ENCODE results near the gene EFHC1. TPM values are rescaled to one million over a fixed set of nuclear protein-coding genes. Genes with fewer than 3 reads are reported as not detected.
A peak's percentile ranks its signal among the peaks of the same experiment; 100 is the strongest.

EFHC1 gene
- total and polyA plus RNA-seq, 2 of the 13 experiments (the other 11 are each of a cell fraction or from before 2014, with no cell fraction given) = 23.4 to 29.5 TPM

DNA sequence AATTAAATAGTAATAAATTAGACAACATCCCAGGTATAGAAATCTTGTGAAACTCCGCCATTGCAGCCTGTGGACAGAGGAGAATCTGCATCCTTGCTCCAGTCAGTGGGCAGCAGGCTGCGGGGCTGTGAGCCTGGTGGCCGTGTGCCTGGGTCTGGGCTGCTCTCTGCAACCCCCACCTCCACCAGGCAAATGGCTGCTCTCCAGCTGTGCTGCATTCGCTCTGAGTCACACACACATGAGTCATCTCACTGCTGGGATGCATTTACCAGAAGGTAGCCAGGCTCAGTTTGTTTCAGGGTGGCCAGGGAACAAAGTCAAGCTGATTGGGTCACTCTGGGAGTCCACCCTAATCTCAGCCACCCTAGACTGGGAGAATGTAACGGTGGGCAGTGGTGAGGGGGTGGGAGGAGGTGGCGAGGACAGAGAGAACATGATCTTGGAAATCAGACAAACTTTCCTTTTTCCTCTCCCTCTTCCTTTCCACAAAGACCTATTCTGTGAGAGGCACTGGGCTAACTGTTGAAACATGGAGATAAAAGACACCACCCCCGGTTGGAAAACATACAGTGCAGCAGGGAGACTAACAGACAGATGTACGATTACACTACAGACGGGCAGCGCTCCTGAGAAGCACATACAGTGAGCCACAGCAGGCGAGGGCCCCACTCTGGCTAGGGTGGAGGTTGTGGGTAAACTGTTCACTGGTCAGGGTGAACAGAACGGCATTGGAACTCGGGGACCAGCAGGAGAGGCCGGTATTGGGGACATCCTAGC lies 97.5 kb downstream of the EFHC1 start (continued):
- peak; percentile 46; the same call in 1 of the 2 replicates for TF ChIP-seq HMGXB3 (CRISPR knock-in tag; IDR thresholded peaks at IDR 0.05; ENCODE audit: borderline replicate concordance)
- TF ChIP-seq HOXA7 (CRISPR knock-in tag; IDR thresholded peaks at IDR 0.05) = no peak
- TF ChIP-seq HMG20B (CRISPR knock-in tag; conservative IDR thresholded peaks at IDR 0.05) = no peak
- TF ChIP-seq ZBTB7B (CRISPR knock-in tag; IDR thresholded peaks at IDR 0.05) = 0 out of 2 replicates have a peak, but pooled peaks have one; percentile 69
- TF ChIP-seq, protein P1, sequence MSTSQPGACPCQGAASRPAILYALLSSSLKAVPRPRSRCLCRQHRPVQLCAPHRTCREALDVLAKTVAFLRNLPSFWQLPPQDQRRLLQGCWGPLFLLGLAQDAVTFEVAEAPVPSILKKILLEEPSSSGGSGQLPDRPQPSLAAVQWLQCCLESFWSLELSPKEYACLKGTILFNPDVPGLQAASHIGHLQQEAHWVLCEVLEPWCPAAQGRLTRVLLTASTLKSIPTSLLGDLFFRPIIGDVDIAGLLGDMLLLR (CRISPR knock-in tag; IDR thresholded peaks at IDR 0.05) = no peak
- TF ChIP-seq KLF16 (CRISPR knock-in tag; IDR thresholded peaks at IDR 0.05) = no peak; a peak in 2 of 4 replicates
- no peak for TF ChIP-seq ISX (CRISPR knock-in tag; conservative IDR thresholded peaks at IDR 0.05)
- TF ChIP-seq ZNF782 (CRISPR knock-in tag; IDR thresholded peaks at IDR 0.05; ENCODE audit: borderline replicate concordance) = no peak
- peak; percentile 85; the same call in 1 of the 2 replicates for TF ChIP-seq KDM4B (CRISPR knock-in tag; IDR thresholded peaks at IDR 0.05)
- peak; percentile 25; the same call in 1 of the 2 replicates for TF ChIP-seq MIER2 (CRISPR knock-in tag; IDR thresholded peaks at IDR 0.05)
- TF ChIP-seq ZNF225 (CRISPR knock-in tag; IDR thresholded peaks at IDR 0.05) = no peak
- TF ChIP-seq, protein P2, sequence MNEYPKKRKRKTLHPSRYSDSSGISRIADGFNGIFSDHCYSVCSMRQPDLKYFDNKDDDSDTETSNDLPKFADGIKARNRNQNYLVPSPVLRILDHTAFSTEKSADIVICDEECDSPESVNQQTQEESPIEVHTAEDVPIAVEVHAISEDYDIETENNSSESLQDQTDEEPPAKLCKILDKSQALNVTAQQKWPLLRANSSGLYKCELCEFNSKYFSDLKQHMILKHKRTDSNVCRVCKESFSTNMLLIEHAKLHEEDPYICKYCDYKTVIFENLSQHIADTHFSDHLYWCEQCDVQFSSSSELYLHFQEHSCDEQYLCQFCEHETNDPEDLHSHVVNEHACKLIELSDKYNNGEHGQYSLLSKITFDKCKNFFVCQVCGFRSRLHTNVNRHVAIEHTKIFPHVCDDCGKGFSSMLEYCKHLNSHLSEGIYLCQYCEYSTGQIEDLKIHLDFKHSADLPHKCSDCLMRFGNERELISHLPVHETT (CRISPR knock-in tag; conservative IDR thresholded peaks at IDR 0.05) = no peak
- TF ChIP-seq ZNF407 (CRISPR knock-in tag; IDR thresholded peaks at IDR 0.05; ENCODE audit: not compliant biosample characterization) = peak; percentile 54
- TF ChIP-seq FOXO1 (CRISPR knock-in tag; IDR thresholded peaks at IDR 0.05) = no peak; the same call in 1 of the 2 replicates
